NCI-H510A treated with DMSO at 0.1 percent for 48 hours (cell line): Measurements from ENCODE around the gene RCVRN.

Source experiments
- DNase-seq: peaks from one replicate; lab custom pipeline; 2025; lab: John Stamatoyannopoulos, UW

Gene RCVRN

DNA sequence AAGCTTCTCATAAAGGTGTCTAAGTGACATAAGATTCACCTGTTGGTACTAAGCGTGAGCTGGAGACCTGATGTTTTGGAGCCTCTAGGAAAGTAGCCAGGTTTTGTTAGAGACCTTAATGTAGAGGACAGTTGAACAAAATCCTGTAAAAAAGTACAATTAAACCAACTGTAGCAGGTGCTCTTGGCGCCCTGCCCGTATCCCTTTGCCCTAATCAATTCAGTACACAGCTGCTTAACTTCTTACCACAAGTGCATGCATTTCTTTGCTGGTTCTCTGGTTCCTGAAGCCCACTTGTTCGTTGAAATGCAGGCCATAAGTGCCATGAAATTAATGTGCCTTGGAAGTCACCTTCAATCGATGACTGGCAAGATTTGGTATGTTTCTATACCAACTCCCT is 54.9 kb downstream of the RCVRN start:
- DNase-seq, result no peak
